T-helper 2 cell treated with Interferon-gamma antibody and Interleukin-4, amounts not matched to agents 5 μg/mL and 100 μg/mL, for 36 hours (primary cell): Measurements from ENCODE around the gene C20orf204.
A peak's percentile ranks its signal among the peaks of the same experiment; 100 is the strongest.

Source experiments
- DNase-seq: peaks from one replicate; pipeline ENCODE4 v3.0.0; 2021; ENCODE audit warnings: low spot score
- H3K27ac Mint-ChIP-seq: one replicate; pipeline ENCODE4 v1.8.0; 2021; ENCODE audit warnings: mild to moderate bottlenecking, mixed read lengths
- H3K27me3 Mint-ChIP-seq: one replicate; pipeline ENCODE4 v1.8.0; 2021; ENCODE audit warnings: low read depth, mixed read lengths
- H3K36me3 Mint-ChIP-seq: one replicate; pipeline ENCODE4 v1.8.0; 2021; ENCODE audit warnings: low read depth, mixed read lengths
- H3K4me1 Mint-ChIP-seq: one replicate; pipeline ENCODE4 v1.8.0; 2021; ENCODE audit warnings: low read depth, mixed read lengths
- H3K4me3 Mint-ChIP-seq: one replicate; pipeline ENCODE4 v1.8.0; 2022; ENCODE audit warnings: mild to moderate bottlenecking, moderate library complexity, mixed read lengths
- H3K9me3 Mint-ChIP-seq: one replicate; pipeline ENCODE4 v1.8.0; 2021; ENCODE audit warnings: mixed read lengths

Gene C20orf204

GRCh38 chr20:64035066-64035932, 683 bp upstream of the C20orf204 start:
- H3K4me1 Mint-ChIP-seq = peaks cover 40% of the 10 kb centered on the region
- DNase-seq = peak; percentile 47
- no peaks in the 10 kb centered on the region for H3K9me3 Mint-ChIP-seq
- H3K27ac Mint-ChIP-seq = peak overlapping the region; percentile 96
- H3K4me3 Mint-ChIP-seq = peak overlapping the region; percentile 76
- H3K36me3 Mint-ChIP-seq = peaks cover 18% of the 10 kb centered on the region
- no peaks in the 10 kb centered on the region for H3K27me3 Mint-ChIP-seq

- Mint-ChIP-seq H3K27ac (peak overlapping the region; percentile 79), H3K4me1 (peaks cover 42% of the 10 kb centered on the region)
- peak; percentile 35 for DNase-seq
Observed at GRCh38 chr20:64036346-64037198, 590 bp downstream of the C20orf204 start.

DNA sequence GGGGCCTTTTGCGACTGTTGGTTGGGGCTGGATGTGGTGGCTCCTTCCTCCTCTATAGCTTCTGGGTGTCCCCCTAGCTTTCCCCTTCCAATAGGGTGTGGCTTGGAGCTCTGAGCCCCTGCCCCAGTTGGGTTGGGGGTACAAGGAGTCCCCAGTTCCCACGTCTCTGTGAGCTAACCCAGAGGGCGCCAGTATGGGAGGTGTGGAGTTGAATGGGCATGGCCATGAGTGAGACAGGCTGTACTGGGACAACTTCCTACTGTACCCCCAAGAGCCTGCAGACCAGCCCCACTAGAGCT, 1.2 kb downstream of the C20orf204 start:
- peaks cover 8% of the 10 kb centered on the region for H3K36me3 Mint-ChIP-seq
- no peaks in the 10 kb centered on the region for H3K27me3 Mint-ChIP-seq
- no peak for DNase-seq
- H3K9me3 Mint-ChIP-seq = no peaks in the 10 kb centered on the region
- peak overlapping the region; percentile 70 for H3K4me3 Mint-ChIP-seq
- H3K27ac Mint-ChIP-seq = peak overlapping the region; percentile 79
- peaks cover 42% of the 10 kb centered on the region for H3K4me1 Mint-ChIP-seq

More at GRCh38 chr20:64036346-64037198, 590 bp downstream of the C20orf204 start:
- H3K27me3 Mint-ChIP-seq = no peaks in the 10 kb centered on the region
- no peaks in the 10 kb centered on the region for H3K9me3 Mint-ChIP-seq
- peaks cover 10% of the 10 kb centered on the region for H3K36me3 Mint-ChIP-seq
- peak overlapping the region; percentile 70 for H3K4me3 Mint-ChIP-seq

GRCh38 chr20:64037498-64038213, 1.7 kb downstream of the C20orf204 start:
- Mint-ChIP-seq H3K4me3 (peak overlapping the region; percentile 70), H3K36me3 (peaks cover 8% of the 10 kb centered on the region), H3K27me3 (no peaks in the 10 kb centered on the region), H3K9me3 (no peaks in the 10 kb centered on the region), H3K27ac (peak overlapping the region; percentile 79), H3K4me1 (peaks cover 42% of the 10 kb centered on the region)
- DNase-seq = no peak

GRCh38 chr20:64038224-64038564, 2.2 kb downstream of the C20orf204 start:
- H3K9me3 Mint-ChIP-seq = no peaks in the 10 kb centered on the region
- H3K27ac Mint-ChIP-seq = no peak overlapping the region
- H3K4me3 Mint-ChIP-seq = peak overlapping the region; percentile 70
- peaks cover 8% of the 10 kb centered on the region for H3K36me3 Mint-ChIP-seq
- no peak for DNase-seq
- H3K4me1 Mint-ChIP-seq = peaks cover 42% of the 10 kb centered on the region
- H3K27me3 Mint-ChIP-seq = no peaks in the 10 kb centered on the region

GRCh38 chr20:64038565-64039292, 2.7 kb downstream of the C20orf204 start:
- peaks cover 45% of the 10 kb centered on the region for H3K4me1 Mint-ChIP-seq
- no peaks in the 10 kb centered on the region for H3K27me3 Mint-ChIP-seq
- peaks cover 7% of the 10 kb centered on the region for H3K36me3 Mint-ChIP-seq
- peak; percentile 82 for DNase-seq
- H3K4me3 Mint-ChIP-seq = peak overlapping the region; percentile 66
- H3K9me3 Mint-ChIP-seq = no peaks in the 10 kb centered on the region
- peak overlapping the region; percentile 57 for H3K27ac Mint-ChIP-seq

DNA sequence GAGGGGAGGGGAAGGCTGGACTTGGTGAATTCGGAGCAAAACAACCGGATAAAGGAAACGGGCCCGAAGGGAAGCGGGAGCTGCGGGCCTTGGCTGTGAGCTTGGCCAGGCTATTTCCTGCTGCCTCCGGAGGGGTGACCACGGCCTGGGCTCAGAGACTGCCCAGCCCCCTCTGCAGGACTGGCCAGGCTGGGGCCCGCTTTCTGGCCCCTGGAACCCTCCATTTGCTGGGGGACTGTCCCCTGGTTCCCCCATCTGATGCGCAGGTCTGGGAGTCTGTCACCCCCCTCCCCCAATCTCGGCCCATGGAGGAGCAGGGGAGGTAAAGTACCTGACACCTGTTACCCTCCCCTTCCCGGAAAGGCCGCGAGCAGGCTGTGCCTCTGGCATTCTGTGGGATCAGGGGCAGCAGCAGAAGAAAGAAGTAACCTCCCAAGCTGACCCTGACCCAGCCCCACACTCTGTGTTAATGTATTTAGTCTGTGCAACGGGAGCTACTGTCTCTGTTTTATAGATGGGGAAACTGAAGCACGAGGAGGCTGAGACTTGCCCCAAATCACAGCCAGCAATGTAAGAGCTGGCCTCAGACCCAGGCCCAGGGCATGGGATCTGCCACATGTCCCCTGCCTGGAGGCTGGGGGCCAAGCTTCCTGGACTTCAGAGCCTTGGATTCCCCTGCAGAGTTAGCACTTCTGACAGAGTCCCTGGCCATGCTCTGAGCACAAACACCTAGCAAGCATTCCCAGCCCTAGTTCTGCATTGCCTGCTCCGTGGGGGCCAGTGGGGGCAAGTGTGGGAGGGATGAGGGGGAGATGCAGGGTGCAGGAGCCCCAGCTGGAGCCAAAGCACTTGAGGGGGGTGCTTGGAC, 3.5 kb downstream of the C20orf204 start:
- no peaks in the 10 kb centered on the region for H3K9me3 Mint-ChIP-seq
- H3K4me3 Mint-ChIP-seq = peak overlapping the region; percentile 66
- no peak for DNase-seq
- H3K4me1 Mint-ChIP-seq = peaks cover 42% of the 10 kb centered on the region
- peaks cover 5% of the 10 kb centered on the region for H3K36me3 Mint-ChIP-seq
- peak overlapping the region; percentile 63 for H3K27ac Mint-ChIP-seq
- no peaks in the 10 kb centered on the region for H3K27me3 Mint-ChIP-seq

DNA sequence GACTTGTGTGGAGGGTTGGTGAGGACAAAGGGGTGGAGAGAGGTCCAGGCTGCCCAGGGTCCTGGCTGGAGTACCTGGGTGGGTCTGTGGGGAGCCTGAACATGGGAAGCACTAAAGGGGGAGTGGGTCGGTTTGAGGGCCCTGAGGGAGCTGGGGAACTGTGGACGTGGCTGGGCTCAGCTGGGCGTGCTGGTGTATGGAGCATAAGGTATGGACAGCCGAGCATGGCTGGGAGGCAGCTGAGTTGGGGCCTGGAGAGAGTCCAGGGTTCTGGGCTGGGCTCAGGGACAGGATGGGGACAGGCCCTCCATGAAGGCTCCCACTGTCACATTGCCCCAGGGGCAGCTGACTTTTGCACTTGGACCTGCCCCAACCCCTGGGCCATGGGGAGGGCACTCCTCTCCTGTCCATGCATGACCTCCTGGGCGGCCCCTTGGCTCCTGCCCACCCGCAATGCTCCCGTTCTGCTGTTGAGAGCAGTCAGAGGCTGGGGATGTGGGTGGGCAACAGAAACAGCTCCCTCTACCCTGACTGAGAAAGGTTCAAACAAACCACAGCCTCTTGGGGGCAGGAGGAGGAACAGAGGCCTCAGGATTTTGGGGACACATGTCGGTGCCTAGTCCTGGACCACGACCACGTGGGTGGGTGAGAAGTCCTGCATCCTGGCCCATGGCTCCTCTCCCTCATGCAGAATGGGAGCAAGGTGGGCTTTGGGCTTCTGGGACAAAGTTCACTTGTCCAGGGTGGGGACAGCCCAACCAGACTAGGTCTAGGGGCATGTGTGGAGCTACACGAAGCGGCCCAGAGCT, 4.5 kb downstream of the C20orf204 start:
- no peak for DNase-seq
- Mint-ChIP-seq H3K4me3 (peak overlapping the region; percentile 66), H3K9me3 (no peaks in the 10 kb centered on the region), H3K36me3 (peaks cover under 1% of the 10 kb centered on the region), H3K27ac (peak overlapping the region; percentile 52), H3K4me1 (peaks cover 36% of the 10 kb centered on the region), H3K27me3 (peaks cover 2% of the 10 kb centered on the region)

DNA sequence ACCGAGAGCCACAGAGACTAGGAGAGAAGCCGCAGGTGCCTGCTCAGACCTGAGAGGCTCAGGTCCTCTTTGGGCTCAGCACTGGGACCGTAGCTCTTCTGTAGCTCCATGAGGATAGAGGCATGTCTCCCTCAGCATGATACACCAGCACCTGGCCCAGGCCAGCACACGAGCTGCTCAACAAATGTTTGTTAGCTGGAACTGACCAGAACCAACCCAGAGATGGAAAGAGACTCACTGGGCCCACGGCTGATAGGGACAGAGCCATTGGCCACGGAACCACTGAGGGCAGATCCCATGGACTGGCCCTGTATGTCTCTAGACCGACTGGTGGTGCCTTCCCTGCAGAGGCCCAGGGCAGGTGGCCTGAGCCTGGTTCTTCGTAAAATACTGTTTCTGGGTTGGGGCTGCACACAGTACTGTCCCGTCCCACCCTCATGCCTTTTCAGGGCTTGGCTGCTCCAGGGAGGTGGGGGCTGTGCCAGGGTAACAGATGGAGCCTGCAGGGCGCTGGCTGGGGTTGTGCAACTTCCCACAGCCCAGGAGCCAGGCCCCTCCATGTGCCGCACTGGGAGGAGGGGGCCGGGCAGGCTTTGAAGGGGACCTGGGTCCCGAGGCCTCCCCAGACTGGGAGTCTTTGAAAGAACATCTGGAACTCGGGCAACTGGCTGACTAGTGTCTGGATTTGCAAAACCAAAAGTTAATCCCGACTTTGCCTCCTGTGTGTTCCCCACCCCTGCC, 5.2 kb downstream of the C20orf204 start:
- Mint-ChIP-seq H3K4me1 (peaks cover 36% of the 10 kb centered on the region), H3K9me3 (no peaks in the 10 kb centered on the region), H3K27ac (peak overlapping the region; percentile 63), H3K27me3 (peaks cover 8% of the 10 kb centered on the region), H3K36me3 (no peaks in the 10 kb centered on the region), H3K4me3 (peak overlapping the region; percentile 79)
- no peak for DNase-seq

DNA sequence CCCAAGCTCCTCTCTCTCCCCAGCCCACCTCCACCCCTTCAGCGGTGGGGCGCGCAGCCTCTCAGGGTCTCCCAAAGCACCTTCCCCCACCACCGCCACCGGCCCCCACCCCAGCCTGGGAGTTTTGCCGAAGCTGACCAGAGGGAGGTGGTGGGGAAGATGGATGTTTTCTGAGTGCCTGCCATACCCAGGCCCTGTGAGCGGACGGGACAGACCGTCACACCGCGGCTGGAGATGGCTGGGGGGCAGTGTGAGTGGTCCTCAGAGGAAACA, 5.7 kb downstream of the C20orf204 start:
- Mint-ChIP-seq H3K36me3 (no peaks in the 10 kb centered on the region), H3K27ac (no peak overlapping the region), H3K4me1 (peaks cover 33% of the 10 kb centered on the region), H3K9me3 (no peaks in the 10 kb centered on the region), H3K27me3 (peaks cover 13% of the 10 kb centered on the region), H3K4me3 (peak overlapping the region; percentile 79)
- no peak for DNase-seq

- Mint-ChIP-seq H3K27me3 (peaks cover 18% of the 10 kb centered on the region), H3K36me3 (no peaks in the 10 kb centered on the region), H3K9me3 (no peaks in the 10 kb centered on the region), H3K4me3 (peak overlapping the region; percentile 79), H3K27ac (peak overlapping the region; percentile 83), H3K4me1 (peaks cover 30% of the 10 kb centered on the region)
- DNase-seq = no peak
Observed at GRCh38 chr20:64042054-64042781, 6.2 kb downstream of the C20orf204 start.
